DOHH2 (cell line): Measurements from ENCODE around the gene IL27RA.
"Not testable (repeated sequence)": the region's sequence is repeated elsewhere in the genome, so short reads cannot be mapped to it uniquely, and the experiment has no call there.

Experiments used
- H3F3A ChIP-seq: fragments of 200-600 bp; sonication (generic), shearing (Covaris generic); 2 replicates; pipeline ENCODE4 v1.6.0; 2016; ENCODE audit warnings: antibody characterized with exemption, mild to moderate bottlenecking; ENCODE audit not compliant: control insufficient read depth, insufficient read depth
- H3K27ac ChIP-seq: fragments of 200-600 bp; sonication (generic); 2 replicates; pipeline ENCODE4 v1.5.1; 2014; ENCODE audit warnings: low read depth, mild to moderate bottlenecking, low read length, moderate library complexity
- H3K27me3 ChIP-seq: fragments of 200-600 bp; sonication (generic); 2 replicates; pipeline ENCODE4 v1.6.1; 2014; ENCODE audit warnings: mild to moderate bottlenecking, low read length, mixed read lengths; ENCODE audit not compliant: control insufficient read depth
- H3K36me3 ChIP-seq: fragments of 200-600 bp; sonication (generic); 2 replicates; pipeline ENCODE4 v1.6.1; 2014; ENCODE audit warnings: mild to moderate bottlenecking, low read length, moderate library complexity, mixed read lengths; ENCODE audit not compliant: control insufficient read depth
- H3K4me1 ChIP-seq: fragments of 200-600 bp; sonication (generic); 2 replicates; pipeline ENCODE4 v1.6.1; 2014; ENCODE audit warnings: mild to moderate bottlenecking, low read length, mixed read lengths; ENCODE audit not compliant: control insufficient read depth
- H3K4me2 ChIP-seq: fragments of 200-600 bp; sonication (generic); 2 replicates; pipeline ENCODE4 v1.6.0; 2014; ENCODE audit warnings: mild to moderate bottlenecking, low read length, moderate library complexity
- H3K4me3 ChIP-seq: fragments of 200-600 bp; sonication (generic); 2 replicates; pipeline ENCODE4 v1.5.1; 2014; ENCODE audit warnings: mild to moderate bottlenecking, low read length, mixed read lengths
- H3K79me2 ChIP-seq: fragments of 200-600 bp; sonication (generic); 2 replicates; pipeline ENCODE4 v1.6.1; 2014; ENCODE audit warnings: mild to moderate bottlenecking, low read length, mixed read lengths; ENCODE audit not compliant: control insufficient read depth
- H3K9me2 ChIP-seq: fragments of 200-600 bp; sonication (generic); replicated peaks from 2 replicates; pipeline ENCODE4 v1.6.1; 2014; ENCODE audit warnings: mild to moderate bottlenecking, low read length, mixed read lengths; ENCODE audit not compliant: control insufficient read depth
- H3K9me3 ChIP-seq: fragments of 200-600 bp; sonication (generic); 2 replicates; pipeline ENCODE4 v1.6.1; 2014; ENCODE audit warnings: antibody characterized with exemption, low read length, mixed read lengths; ENCODE audit not compliant: control insufficient read depth, insufficient read depth
- H4K20me1 ChIP-seq: fragments of 200-600 bp; sonication (generic); 2 replicates; pipeline ENCODE4 v1.6.0; 2014; ENCODE audit warnings: low read depth, mild to moderate bottlenecking, antibody characterized with exemption, low read length, moderate library complexity; ENCODE audit not compliant: control insufficient read depth, insufficient read depth
- EZH2phosphoT487 ChIP-seq: fragments of 200-600 bp; sonication (generic); IDR thresholded peaks from 2 replicates; pipeline ENCODE4 v1.6.1; 2017; ENCODE audit warnings: borderline replicate concordance, mild to moderate bottlenecking, antibody characterized with exemption, low read length, moderate library complexity, mixed read lengths
- TF ChIP-seq, protein P1 (sequence below): fragments of 200-600 bp; sonication (generic); IDR thresholded peaks from one replicate; pipeline ENCODE4 v1.5.1; 2014; ENCODE audit warnings: antibody characterized with exemption, mild to moderate bottlenecking, low read depth, low read length; ENCODE audit not compliant: poor library complexity, severe bottlenecking

The IL27RA gene

DNA sequence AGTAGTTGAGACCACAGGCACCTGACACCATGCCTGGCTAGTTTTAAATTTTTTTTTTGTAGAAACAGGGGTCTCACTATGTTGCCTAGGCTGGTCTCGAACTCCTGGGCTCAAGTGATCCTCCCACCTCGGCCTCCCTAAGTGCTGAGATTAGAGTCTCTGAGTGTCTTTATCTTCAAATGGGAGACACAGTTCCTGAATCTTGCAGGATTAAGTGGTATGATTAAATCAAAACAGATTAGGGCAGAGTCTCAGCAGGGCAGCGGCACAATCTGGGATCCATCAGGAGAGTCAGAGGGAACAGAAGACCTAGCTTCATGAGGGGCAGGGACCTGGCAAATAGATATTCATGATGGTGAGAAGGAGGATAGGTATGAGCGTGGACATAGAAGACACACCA lies 2.7 kb upstream of the IL27RA start:
- no peaks in the 10 kb centered on the region for H3K27me3 ChIP-seq
- peak overlapping the region; percentile 51 for H3K4me2 ChIP-seq
- H3F3A ChIP-seq = peaks cover 14% of the 10 kb centered on the region
- no peak for TF ChIP-seq EZH2phosphoT487
- TF ChIP-seq, protein P1, sequence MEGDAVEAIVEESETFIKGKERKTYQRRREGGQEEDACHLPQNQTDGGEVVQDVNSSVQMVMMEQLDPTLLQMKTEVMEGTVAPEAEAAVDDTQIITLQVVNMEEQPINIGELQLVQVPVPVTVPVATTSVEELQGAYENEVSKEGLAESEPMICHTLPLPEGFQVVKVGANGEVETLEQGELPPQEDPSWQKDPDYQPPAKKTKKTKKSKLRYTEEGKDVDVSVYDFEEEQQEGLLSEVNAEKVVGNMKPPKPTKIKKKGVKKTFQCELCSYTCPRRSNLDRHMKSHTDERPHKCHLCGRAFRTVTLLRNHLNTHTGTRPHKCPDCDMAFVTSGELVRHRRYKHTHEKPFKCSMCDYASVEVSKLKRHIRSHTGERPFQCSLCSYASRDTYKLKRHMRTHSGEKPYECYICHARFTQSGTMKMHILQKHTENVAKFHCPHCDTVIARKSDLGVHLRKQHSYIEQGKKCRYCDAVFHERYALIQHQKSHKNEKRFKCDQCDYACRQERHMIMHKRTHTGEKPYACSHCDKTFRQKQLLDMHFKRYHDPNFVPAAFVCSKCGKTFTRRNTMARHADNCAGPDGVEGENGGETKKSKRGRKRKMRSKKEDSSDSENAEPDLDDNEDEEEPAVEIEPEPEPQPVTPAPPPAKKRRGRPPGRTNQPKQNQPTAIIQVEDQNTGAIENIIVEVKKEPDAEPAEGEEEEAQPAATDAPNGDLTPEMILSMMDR = no peak
- H3K27ac ChIP-seq = peak overlapping the region; percentile 51
- no peaks in the 10 kb centered on the region for H3K9me2 ChIP-seq
- H3K4me1 ChIP-seq = peaks cover 51% of the 10 kb centered on the region
- H3K4me3 ChIP-seq = peak overlapping the region; percentile 24; the same call in 1 of the 2 replicates
- H3K36me3 ChIP-seq = no peaks in the 10 kb centered on the region
- H3K9me3 ChIP-seq = no peaks in the 10 kb centered on the region
- no peaks in the 10 kb centered on the region for H4K20me1 ChIP-seq
- H3K79me2 ChIP-seq = no peaks in the 10 kb centered on the region

DNA sequence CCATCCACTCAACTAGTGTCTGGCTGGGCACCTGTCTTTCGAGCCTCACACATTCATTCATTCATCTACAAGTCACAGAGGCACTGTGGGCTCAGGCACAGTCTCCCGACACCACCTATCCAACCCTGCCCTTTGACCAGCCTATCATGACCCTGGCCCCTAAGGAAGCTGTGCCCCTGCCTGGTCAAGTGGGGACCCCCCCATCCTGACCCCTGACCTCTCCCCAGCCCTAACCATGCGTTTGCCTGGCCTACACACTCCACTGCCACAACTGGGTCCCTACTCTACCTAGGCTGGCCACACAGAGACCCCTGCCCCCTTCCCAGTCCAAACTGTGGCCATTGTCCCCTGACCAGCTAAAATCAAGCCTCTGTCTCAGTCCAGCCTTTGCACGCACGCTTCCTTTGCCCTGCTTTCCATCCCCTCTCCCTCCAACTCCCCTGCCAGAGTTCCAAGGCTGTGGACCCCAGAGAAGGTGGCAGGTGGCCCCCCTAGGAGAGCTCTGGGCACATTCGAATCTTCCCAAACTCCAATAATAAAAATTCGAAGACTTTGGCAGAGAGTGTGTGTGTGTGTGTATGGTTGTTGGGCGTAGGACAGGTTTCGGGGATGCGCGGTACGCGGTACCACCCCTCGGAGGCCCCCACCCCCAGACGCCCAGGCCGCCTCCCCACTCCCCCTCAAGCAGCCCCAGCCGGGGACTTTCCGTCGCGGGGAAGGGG lies 404 bp upstream of the IL27RA start:
- Histone ChIP-seq H3K36me3 (no peaks in the 10 kb centered on the region), H3K79me2 (no peaks in the 10 kb centered on the region), H3K27ac (peak overlapping the region; percentile 75), H3K4me2 (peak overlapping the region; percentile 91), H3K4me3 (peak overlapping the region; percentile 81), H3K4me1 (peaks cover 45% of the 10 kb centered on the region), H3K9me3 (no peaks in the 10 kb centered on the region), H4K20me1 (no peaks in the 10 kb centered on the region), H3K27me3 (no peaks in the 10 kb centered on the region), H3K9me2 (no peaks in the 10 kb centered on the region), H3F3A (peaks cover 14% of the 10 kb centered on the region)
- TF ChIP-seq, protein P1 = no peak
- TF ChIP-seq EZH2phosphoT487 = no peak

DNA sequence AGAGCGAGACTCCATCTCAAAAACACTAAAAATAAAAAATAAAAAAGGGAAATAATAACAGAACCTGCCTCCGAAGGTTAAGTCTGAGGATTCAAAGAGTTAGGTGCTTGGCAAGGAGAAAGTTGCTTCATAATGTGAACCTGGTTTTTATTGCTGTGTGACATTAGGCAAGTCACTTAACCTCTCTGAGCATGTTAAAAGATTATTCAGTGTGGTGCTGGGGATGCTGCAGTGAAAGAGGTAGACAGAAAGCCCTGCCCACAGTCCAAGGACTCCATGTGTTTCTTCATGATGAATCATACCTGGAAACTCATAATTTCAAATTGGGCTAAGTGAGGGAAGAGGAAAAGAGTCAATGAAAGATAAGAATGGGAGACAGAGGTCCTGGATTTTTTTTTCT lies 2.4 kb downstream of the IL27RA start:
- no peaks in the 10 kb centered on the region for H3K79me2 ChIP-seq
- no peak overlapping the region for H3K4me3 ChIP-seq
- no peak overlapping the region for H3K27ac ChIP-seq
- H3K4me1 ChIP-seq = peaks cover 32% of the 10 kb centered on the region
- no peak for TF ChIP-seq EZH2phosphoT487
- TF ChIP-seq, protein P1 = no peak
- H3K27me3 ChIP-seq = no peaks in the 10 kb centered on the region
- H3K9me2 ChIP-seq = no peaks in the 10 kb centered on the region
- H3K36me3 ChIP-seq = no peaks in the 10 kb centered on the region
- no peaks in the 10 kb centered on the region for H3K9me3 ChIP-seq
- H4K20me1 ChIP-seq = no peaks in the 10 kb centered on the region
- no peak overlapping the region for H3K4me2 ChIP-seq
- peaks cover 14% of the 10 kb centered on the region for H3F3A ChIP-seq

DNA sequence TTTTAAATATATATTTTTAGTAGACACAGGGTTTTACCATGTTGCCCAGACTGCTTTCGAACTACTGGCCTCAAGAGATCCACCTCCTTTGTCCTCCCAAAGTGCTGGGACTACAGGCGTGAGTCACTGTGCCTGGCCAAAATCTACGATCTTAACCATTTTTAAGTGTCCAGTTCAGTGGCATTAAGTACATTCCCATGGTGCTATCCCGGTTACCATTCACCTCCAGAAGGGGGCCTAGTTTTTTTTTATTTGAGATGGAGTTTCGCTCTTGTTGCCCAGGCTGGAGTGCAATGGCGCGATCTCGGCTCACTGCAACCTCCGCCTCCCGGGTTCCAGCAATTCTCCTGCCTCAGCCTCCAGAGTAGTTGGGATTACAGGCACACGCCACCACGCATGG lies 3.6 kb downstream of the IL27RA start:
- H3K9me2 ChIP-seq, H3K27ac ChIP-seq, H3K79me2 ChIP-seq, H3K36me3 ChIP-seq, H3K4me2 ChIP-seq, H3F3A ChIP-seq, H3K27me3 ChIP-seq, H4K20me1 ChIP-seq, H3K9me3 ChIP-seq, H3K4me3 ChIP-seq: not testable (repeated sequence)
- peaks cover 27% of the 10 kb centered on the region for H3K4me1 ChIP-seq
